Measurements from ENCODE around the gene NINJ1.

The NINJ1 gene

DNA sequence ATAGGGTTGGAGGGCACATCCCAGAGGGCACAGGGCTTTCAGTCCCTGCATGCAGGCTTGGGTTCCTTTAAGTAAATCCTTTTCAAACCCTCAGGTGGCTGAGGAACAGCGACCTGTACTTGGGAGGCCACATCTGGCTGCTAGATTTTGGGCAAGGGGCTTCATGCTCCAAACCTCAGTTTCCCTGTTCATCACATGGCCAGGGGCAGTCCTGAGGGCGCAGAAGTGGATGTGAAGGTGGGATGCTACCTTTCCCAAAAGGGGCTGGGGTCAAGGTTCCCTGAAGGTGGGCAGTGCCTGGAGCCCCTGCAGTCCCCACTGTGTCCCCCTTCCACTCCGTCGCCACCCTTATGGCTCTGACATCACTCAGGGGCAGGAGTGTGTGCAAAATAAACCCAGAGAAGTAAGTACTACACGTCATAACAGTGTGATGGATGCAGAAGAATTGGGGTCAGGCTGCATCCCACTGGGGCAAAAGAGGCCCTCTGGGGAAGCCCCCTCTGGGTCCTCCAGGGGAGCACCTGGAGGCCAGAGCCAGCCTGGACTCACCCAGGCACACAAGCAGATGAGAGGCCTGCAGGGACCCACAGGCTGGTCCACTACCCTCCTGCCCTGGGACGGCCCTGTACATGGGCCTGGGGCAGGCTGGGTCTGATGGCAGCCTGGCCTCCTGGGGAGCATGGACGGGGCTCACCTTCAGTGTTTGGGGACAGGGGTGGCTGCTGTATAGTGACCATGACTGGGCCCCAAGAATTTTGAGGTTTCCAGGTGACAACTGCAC, 40.0 kb downstream of the NINJ1 start:
- H3K9me3 ChIP-seq (ENCODE audit: low read length): no peaks in the 10 kb centered on the region
- H3K36me3 ChIP-seq (ENCODE audit: insufficient read depth, low read length): no peaks in the 10 kb centered on the region
- no peaks in the 10 kb centered on the region for H3K9me2 ChIP-seq (ENCODE audit: low read depth, low read length)
- peak overlapping the region; percentile 90 for H3K27ac ChIP-seq (ENCODE audit: low read depth, low read length, poor library complexity, severe bottlenecking)
- TF ChIP-seq, protein P1, sequence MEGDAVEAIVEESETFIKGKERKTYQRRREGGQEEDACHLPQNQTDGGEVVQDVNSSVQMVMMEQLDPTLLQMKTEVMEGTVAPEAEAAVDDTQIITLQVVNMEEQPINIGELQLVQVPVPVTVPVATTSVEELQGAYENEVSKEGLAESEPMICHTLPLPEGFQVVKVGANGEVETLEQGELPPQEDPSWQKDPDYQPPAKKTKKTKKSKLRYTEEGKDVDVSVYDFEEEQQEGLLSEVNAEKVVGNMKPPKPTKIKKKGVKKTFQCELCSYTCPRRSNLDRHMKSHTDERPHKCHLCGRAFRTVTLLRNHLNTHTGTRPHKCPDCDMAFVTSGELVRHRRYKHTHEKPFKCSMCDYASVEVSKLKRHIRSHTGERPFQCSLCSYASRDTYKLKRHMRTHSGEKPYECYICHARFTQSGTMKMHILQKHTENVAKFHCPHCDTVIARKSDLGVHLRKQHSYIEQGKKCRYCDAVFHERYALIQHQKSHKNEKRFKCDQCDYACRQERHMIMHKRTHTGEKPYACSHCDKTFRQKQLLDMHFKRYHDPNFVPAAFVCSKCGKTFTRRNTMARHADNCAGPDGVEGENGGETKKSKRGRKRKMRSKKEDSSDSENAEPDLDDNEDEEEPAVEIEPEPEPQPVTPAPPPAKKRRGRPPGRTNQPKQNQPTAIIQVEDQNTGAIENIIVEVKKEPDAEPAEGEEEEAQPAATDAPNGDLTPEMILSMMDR (IDR thresholded peaks at IDR 0.05; ENCODE audit: low read length): no peak
- no peak for TF ChIP-seq EZH2 (IDR thresholded peaks at IDR 0.05; ENCODE audit: borderline replicate concordance, low read length)
- peak overlapping the region; percentile 92 for H3K4me2 ChIP-seq (ENCODE audit: low read length)
- H3K27me3 ChIP-seq (ENCODE audit: insufficient read depth, low read length): no peaks in the 10 kb centered on the region
- no peaks in the 10 kb centered on the region for H3F3A ChIP-seq (ENCODE audit: insufficient read depth, low read length)
- no peak overlapping the region; the same call in 1 of the 2 replicates for H3K9ac ChIP-seq (ENCODE audit: low read length)
- no peak overlapping the region for H2AFZ ChIP-seq (ENCODE audit: low read length)
- peak overlapping the region; percentile 8 for H3K4me3 ChIP-seq (ENCODE audit: low read depth, low read length, poor library complexity, severe bottlenecking)
- H3K79me2 ChIP-seq (ENCODE audit: insufficient read depth, low read length): no peaks in the 10 kb centered on the region
- H3K4me1 ChIP-seq (ENCODE audit: insufficient read depth, low read length, severe bottlenecking): peaks cover 79% of the 10 kb centered on the region
- H4K20me1 ChIP-seq (ENCODE audit: insufficient read depth, low read length): no peaks in the 10 kb centered on the region

DNA sequence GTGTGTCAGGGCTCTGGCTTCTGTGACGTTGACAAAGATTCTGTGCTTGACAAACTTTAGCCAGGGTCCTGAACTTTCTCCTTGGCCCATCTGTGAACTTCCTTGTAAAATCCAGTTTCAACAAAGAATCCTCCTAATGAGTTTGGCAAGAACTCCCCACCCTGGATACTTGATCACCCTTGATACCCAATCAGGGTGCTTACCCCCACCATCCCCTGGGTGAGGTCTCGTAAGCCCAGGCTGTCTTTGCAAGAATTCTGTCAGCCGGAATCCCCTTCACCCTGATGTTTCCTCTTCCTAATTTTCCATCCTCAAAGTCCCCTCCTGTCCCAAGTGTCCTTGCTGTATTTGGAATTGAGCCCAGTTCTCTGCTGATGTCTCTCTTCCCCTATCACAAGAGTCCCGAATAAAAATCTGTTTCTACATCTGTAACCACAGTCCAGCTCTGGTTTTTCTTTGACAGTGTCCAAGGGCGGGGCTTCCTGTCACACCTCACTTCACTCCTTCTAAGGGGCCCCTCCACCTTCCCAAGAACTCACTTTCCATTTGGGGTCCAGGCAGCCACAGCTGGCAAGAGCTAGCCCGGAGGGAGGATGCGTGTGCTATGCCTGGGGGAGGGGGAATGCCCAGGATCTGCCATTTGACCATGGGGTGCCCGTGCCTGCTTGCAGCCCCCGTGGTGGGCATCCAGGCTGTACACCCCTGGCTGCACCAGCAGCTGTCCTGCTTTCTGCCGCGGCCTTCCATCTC, 40.7 kb downstream of the NINJ1 start:
- no peaks in the 10 kb centered on the region for H4K20me1 ChIP-seq (ENCODE audit: insufficient read depth, low read length)
- peaks cover 4% of the 10 kb centered on the region; the same call in 1 of the 2 replicates for H3K36me3 ChIP-seq (ENCODE audit: insufficient read depth, low read length)
- H3K4me3 ChIP-seq (ENCODE audit: low read depth, low read length, poor library complexity, severe bottlenecking): peak overlapping the region; percentile 8
- no peaks in the 10 kb centered on the region for H3K9me2 ChIP-seq (ENCODE audit: low read depth, low read length)
- peak overlapping the region; percentile 37; the same call in 1 of the 2 replicates for H3K4me2 ChIP-seq (ENCODE audit: low read length)
- no peak overlapping the region for H2AFZ ChIP-seq (ENCODE audit: low read length)
- no peaks in the 10 kb centered on the region for H3K9me3 ChIP-seq (ENCODE audit: low read length)
- TF ChIP-seq, protein P1 (IDR thresholded peaks at IDR 0.05; ENCODE audit: low read length): no peak
- no peak for TF ChIP-seq EZH2 (IDR thresholded peaks at IDR 0.05; ENCODE audit: borderline replicate concordance, low read length)
- H3K27ac ChIP-seq (ENCODE audit: low read depth, low read length, poor library complexity, severe bottlenecking): peak overlapping the region; percentile 90
- no peaks in the 10 kb centered on the region for H3F3A ChIP-seq (ENCODE audit: insufficient read depth, low read length)
- peaks cover 75% of the 10 kb centered on the region for H3K4me1 ChIP-seq (ENCODE audit: insufficient read depth, low read length, severe bottlenecking)
- H3K9ac ChIP-seq (ENCODE audit: low read length): no peak overlapping the region; the same call in 1 of the 2 replicates
- H3K79me2 ChIP-seq (ENCODE audit: insufficient read depth, low read length): no peaks in the 10 kb centered on the region
- no peaks in the 10 kb centered on the region for H3K27me3 ChIP-seq (ENCODE audit: insufficient read depth, low read length)

DNA sequence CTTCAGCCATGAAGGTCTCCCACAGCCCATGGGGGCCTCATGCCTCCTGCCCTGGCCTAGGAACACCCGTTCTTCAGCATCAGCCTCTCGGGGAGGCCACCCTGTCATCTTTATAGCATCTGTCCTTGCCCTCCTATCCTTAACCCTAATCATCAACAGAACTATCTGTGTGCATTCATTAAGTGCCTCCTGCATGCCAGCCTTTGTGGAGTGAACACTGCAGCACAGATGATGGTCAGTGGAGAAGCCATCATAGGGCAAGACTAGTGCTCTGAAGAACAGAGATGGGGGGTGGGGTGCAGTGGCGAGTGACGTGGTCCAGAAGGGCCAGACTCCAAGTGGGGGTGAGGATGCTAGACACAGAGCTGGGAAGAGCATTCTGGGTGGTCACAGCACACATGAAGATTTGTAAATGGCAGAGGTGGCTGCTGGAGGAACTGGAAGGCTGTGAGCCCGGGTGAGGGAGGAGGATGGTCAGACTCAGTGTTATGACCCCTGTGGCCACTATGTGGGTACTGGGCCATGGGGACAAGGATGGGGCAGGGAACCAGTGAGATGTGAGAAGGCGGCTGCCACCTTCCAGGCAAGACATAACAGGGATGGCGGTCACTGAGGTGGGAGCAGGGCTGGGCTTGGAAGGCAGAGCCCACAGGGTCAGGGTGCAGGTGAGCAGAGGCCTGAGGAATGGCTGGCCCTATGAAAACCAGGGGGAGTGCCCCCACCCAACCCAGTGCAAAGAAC, 41.6 kb downstream of the NINJ1 start:
- no peak overlapping the region for H3K4me2 ChIP-seq (ENCODE audit: low read length)
- no peak overlapping the region for H3K4me3 ChIP-seq (ENCODE audit: low read depth, low read length, poor library complexity, severe bottlenecking)
- TF ChIP-seq, protein P1 (IDR thresholded peaks at IDR 0.05; ENCODE audit: low read length): no peak
- no peak for TF ChIP-seq EZH2 (IDR thresholded peaks at IDR 0.05; ENCODE audit: borderline replicate concordance, low read length)

More for the DNA sequence above, 41.6 kb downstream of the NINJ1 start:
- Histone ChIP-seq H2AFZ (ENCODE audit: low read length) (no peak overlapping the region), H3F3A (ENCODE audit: insufficient read depth, low read length) (no peaks in the 10 kb centered on the region), H3K9me3 (ENCODE audit: low read length) (no peaks in the 10 kb centered on the region), H3K36me3 (ENCODE audit: insufficient read depth, low read length) (peaks cover 4% of the 10 kb centered on the region), H3K9ac (ENCODE audit: low read length) (no peak overlapping the region), H4K20me1 (ENCODE audit: insufficient read depth, low read length) (no peaks in the 10 kb centered on the region), H3K9me2 (ENCODE audit: low read depth, low read length) (no peaks in the 10 kb centered on the region), H3K27me3 (ENCODE audit: insufficient read depth, low read length) (no peaks in the 10 kb centered on the region), H3K4me1 (ENCODE audit: insufficient read depth, low read length, severe bottlenecking) (peaks cover 66% of the 10 kb centered on the region), H3K79me2 (ENCODE audit: insufficient read depth, low read length) (no peaks in the 10 kb centered on the region), H3K27ac (ENCODE audit: low read depth, low read length, poor library complexity, severe bottlenecking) (peak overlapping the region; percentile 90)

Measured in OCI-LY1 (cell line).